ENCODE data around the gene CENPV.

The CENPV gene

GRCh38 chr17:16301963-16302855 lies 51.1 kb downstream of the CENPV start:
- TF ChIP-seq GATA3 (IDR thresholded peaks at IDR 0.05; ENCODE audit: low read depth, low read length), result no peak

- TF ChIP-seq GATA3 (IDR thresholded peaks at IDR 0.05; ENCODE audit: low read depth, low read length) (no peak), GATA2 (IDR thresholded peaks at IDR 0.05; ENCODE audit: low read depth, low read length) (no peak)
Measured at GRCh38 chr17:16300554-16300953, 52.7 kb downstream of the CENPV start.

GRCh38 chr17:16298140-16298662 lies 55.1 kb downstream of the CENPV start:
- no peak for TF ChIP-seq GATA2 (IDR thresholded peaks at IDR 0.05; ENCODE audit: low read depth, low read length)
- no peak for TF ChIP-seq GATA3 (IDR thresholded peaks at IDR 0.05; ENCODE audit: low read depth, low read length)

- TF ChIP-seq GATA3 (IDR thresholded peaks at IDR 0.05; ENCODE audit: low read depth, low read length) (no peak), GATA2 (IDR thresholded peaks at IDR 0.05; ENCODE audit: low read depth, low read length) (no peak)
Measured at GRCh38 chr17:16297367-16298139, 55.7 kb downstream of the CENPV start.

GRCh38 chr17:16294560-16294959 lies 58.7 kb downstream of the CENPV start:
- TF ChIP-seq GATA2 (IDR thresholded peaks at IDR 0.05; ENCODE audit: low read depth, low read length) (no peak), GATA3 (IDR thresholded peaks at IDR 0.05; ENCODE audit: low read depth, low read length) (no peak)

- no peak for TF ChIP-seq GATA3 (IDR thresholded peaks at IDR 0.05; ENCODE audit: low read depth, low read length)
- no peak for TF ChIP-seq GATA2 (IDR thresholded peaks at IDR 0.05; ENCODE audit: low read depth, low read length)
Measured at GRCh38 chr17:16293931-16294330, 59.3 kb downstream of the CENPV start.

All from SH-SY5Y (cell line).